Adrenal gland (tissue), 12 donors: ENCODE results near the gene SLC30A4. TPM values are rescaled to one million over a fixed set of nuclear protein-coding genes. Genes with fewer than 3 reads are reported as not detected.

Experiments
- DNase-seq, 7 donors: peaks; one replicate each; pipeline ENCODE4 v3.0.0-alpha.2; 2019 to 2020
- H3K27ac ChIP-seq, 5 donors: fragments of 200-600 bp; sonication (generic) in 4 of 5; 1 replicate in 3 of 5; 2 replicates in 2 of 5; pipeline versions ENCODE4 v1.5.1 to v1.8.0; 2016 to 2020; ENCODE audit warnings: mild to moderate bottlenecking in 1 of 5
- H3K27me3 ChIP-seq: fragments of 200-600 bp; 2 replicates; pipeline ENCODE4 v1.8.0; 2021
- H3K36me3 ChIP-seq, 2 donors: fragments of 200-600 bp; replicated peaks in 1 of 2; 1 replicate in 1 of 2; 2 replicates in 1 of 2; pipeline versions ENCODE4 v1.5.1 to v1.8.0; 2018 to 2022
- H3K4me1 ChIP-seq, 2 donors: fragments of 200-600 bp; replicated peaks in 1 of 2; 1 replicate in 1 of 2; 2 replicates in 1 of 2; pipeline versions ENCODE4 v1.5.1 to v1.8.0; 2018 to 2021
- H3K4me3 ChIP-seq, 4 donors: fragments of 200-600 bp; sonication (generic) in 3 of 4; one replicate each; pipeline ENCODE4 v1.5.1; 2016 to 2018
- H3K9me3 ChIP-seq, 3 donors: fragments of 200-600 bp; sonication (generic) in 1 of 3; replicated peaks in 1 of 3; 1 replicate in 2 of 3; 2 replicates in 1 of 3; pipeline versions ENCODE4 v1.5.1 to v1.8.0; 2016 to 2021
- CTCF ChIP-seq, 6 experiments: fragments of 450-650 bp in 4 of 6; fragments of 200-600 bp in 2 of 6; sonication (generic) in 1 of 6; IDR thresholded peaks; 1 replicate in 5 of 6; 2 replicates in 1 of 6; pipeline versions ENCODE4 v1.5.1 to v1.8.0; 2016 to 2021; ENCODE audit warnings: antibody characterized with exemption in 6 of 6, mild to moderate bottlenecking in 2 of 6, moderate library complexity in 1 of 6
- POLR2A ChIP-seq, 2 donors: fragments of 450-650 bp; IDR thresholded peaks; one replicate each; pipeline ENCODE4 v1.6.1; 2017; ENCODE audit warnings: antibody characterized with exemption in 2 of 2, mild to moderate bottlenecking in 2 of 2, moderate library complexity in 1 of 2
- WGBS, 4 donors: extraction: QIAGEN DNeasy Blood & Tissue Kit in 2 of 4; methylation state at CpG; one replicate each; pipeline versions ENCODE4 v1.1.5 to v1.1.7; 2013 to 2017; 5-methylcytosine and 5-hydroxymethylcytosine counted together
- intact Hi-C, 2 donors: fragments of 100-400 bp; cut with DNase I; formaldehyde crosslinking; loops; one replicate each; pipeline versions ENCODE4 v1.14.1 to v1.15.0; 2022 to 2023
- polyA plus RNA-seq, 3 donors: library from polyadenylated mRNA; stranded (reverse); fragments of 200-250 nt in 2 of 3; fragments of 350-450 nt in 1 of 3; fragmentation: Illumina TruSeq in 1 of 3; extraction: RNeasy Lipid Tissue Mini Kit (QIAGEN cat#74804) in 1 of 3; gene quantifications; one replicate each; pipeline ENCODE4 v1.2.3, GENCODE V29; 2013 to 2014
- total RNA-seq, 9 donors: library from RNA; depleted of rRNA in 4 of 9; stranded (reverse); fragments of >200 nt in 4 of 9; fragments of 120-200 nt in 1 of 9; fragmentation: NEBNext Ultra II Directional in 1 of 9; extraction: Animal tissue kit (Norgen Biotek cat#: 25700) in 1 of 9; gene quantifications; one replicate each; pipeline versions ENCODE4 v1.1.0 to v1.2.4, GENCODE V29; 2013 to 2023
- donor health status: healthy with polysubstance abuse.
- donor health status: Bipolar disorder and iron deficiency.
- donor health status: DM: yes; HTN: yes; CAD: no.
- donor health status: DM: no; HTN: no; CAD: no.
- donor health status: DM: no; HTN: no; CAD: no.
- donor health status: DM: yes; HTN: yes; CAD: no.

The SLC30A4 gene
- total and polyA plus RNA-seq, 12 donors = 1.5 to 10.6 (median 6.1) TPM

DNA sequence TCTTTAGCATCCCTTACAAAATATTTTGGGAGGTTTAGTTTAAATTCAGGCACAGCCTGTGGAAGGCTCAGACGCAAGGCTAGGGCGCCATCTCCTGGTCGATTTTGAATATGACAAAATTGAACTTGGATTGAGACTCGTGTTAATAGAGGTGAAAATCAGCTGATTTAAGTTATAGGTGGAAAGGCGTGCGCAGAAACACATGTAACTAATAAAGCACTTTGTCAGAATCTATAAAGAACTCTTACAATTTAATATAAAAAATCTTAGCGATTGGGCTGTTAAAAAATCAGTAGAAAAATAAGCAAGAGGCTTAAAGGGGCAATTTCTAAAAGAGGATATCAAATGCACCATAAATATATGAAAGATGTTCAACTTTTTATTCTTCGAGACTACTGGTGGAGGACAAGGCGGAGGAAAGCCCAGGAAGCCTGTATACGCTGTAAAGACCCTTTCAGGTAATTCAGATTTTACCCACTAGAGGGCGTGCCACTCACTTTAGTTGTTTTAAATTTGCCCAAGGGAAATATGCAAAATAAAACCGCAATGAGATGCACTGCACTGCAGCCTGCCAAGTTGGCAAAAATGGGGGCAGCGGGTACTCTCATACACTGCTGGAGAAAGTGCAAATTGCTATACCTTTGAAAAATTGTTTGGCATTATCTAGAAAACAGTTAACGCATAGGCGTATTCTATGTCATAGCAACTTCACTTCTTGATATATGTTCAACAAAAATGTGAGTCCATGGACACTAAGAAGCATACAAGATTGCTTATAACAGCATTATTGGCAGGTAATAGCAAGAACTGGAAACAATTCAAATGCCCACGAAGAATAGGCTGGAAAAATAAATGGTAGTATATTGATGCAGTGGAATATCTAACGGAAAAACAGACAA, 64.7 kb downstream of the SLC30A4 start:
- Histone ChIP-seq H3K4me3 (peak overlapping the region in 3 of 4 donors; percentile 5 to 43 (median 15)), H3K9me3 (no peaks in the 10 kb centered on the region), H3K4me1 (peaks cover 3 to 10% of the 10 kb centered on the region in 2 donors), H3K27me3 (no peaks in the 10 kb centered on the region), H3K27ac (peak overlapping the region; percentile 1 to 84 (median 49)), H3K36me3 (no peaks in the 10 kb centered on the region)
- peak; percentile 69 to 92 (median 86) for DNase-seq
- intact Hi-C loops = loop anchor here in 1 of 2 donors (2.0 kb wide), 2 partner anchors 27 to 155 kb away; no protein-coding TSS in a partner anchor
- TF ChIP-seq CTCF (IDR thresholded peaks at IDR 0.05) (peak; percentile 66 to 89 (median 80)), POLR2A (IDR thresholded peaks at IDR 0.05) (no peak)
- 0 to 1% (median 1%) methylated on average over 17 of the region's 17 CpGs for WGBS, 4 donors

GRCh38 chr15:45457220-45457619, 65.3 kb downstream of the SLC30A4 start:
- Histone ChIP-seq H3K27me3 (no peaks in the 10 kb centered on the region), H3K36me3 (no peaks in the 10 kb centered on the region), H3K4me3 (no peak overlapping the region), H3K27ac (peak overlapping the region in 3 of 5 donors; percentile 56 to 84 (median 71)), H3K9me3 (no peaks in the 10 kb centered on the region), H3K4me1 (peaks cover 3 to 10% of the 10 kb centered on the region in 2 donors)
- WGBS, 4 donors = 24 to 30% (median 28%) methylated on average over 5 of the region's 5 CpGs
- intact Hi-C loops = loop anchor here in 1 of 2 donors (2.0 kb wide), 1 partner anchor 26 kb away; no protein-coding TSS in a partner anchor
- TF ChIP-seq CTCF (IDR thresholded peaks at IDR 0.05) = no peak
- TF ChIP-seq POLR2A (IDR thresholded peaks at IDR 0.05) = no peak
- DNase-seq = no peak

DNA sequence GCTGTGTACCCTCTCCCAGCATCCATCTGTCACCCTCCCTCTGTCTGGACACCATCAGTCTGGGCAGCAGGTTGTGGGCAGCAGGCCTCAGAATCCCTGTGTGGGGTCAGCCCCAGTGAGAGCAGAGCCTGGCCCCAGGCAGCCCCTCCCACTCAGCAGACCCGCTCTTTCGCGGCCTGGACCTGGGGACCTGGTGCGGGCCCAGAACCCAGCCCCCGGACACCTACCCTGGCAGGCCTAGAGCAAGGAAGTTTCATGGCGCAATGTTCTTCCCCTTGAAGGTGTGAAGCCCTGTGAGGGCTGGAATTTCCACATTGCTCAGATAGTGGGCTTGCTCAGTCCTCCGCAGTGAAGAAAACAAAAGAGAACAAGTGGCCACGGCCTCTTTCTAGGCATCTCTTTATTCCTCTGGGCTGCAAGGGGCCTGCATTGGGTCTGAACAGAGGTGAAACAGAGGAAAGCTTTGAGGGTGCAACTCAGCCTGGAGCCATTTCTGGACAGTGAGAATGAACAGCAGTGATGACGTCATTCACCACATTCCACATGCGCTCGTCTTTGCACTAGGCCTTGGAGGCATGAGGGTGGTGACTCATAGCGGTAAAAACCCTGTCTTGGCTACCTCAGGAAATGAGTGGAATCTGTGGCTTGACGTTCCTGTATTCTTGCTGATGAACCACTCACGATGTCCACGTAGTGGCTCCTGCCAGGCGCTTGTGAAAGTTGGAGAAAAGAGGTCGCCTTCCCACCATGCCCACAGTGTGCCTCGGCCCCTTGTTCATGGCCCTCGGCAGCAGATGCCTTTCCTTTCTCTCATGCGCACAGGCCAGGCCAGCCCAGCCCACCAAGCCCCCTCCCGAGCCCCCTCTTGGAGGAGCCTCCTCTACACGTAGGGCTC, 66.1 kb downstream of the SLC30A4 start:
- H3K4me1 ChIP-seq = peaks cover 3 to 10% of the 10 kb centered on the region in 2 donors
- intact Hi-C loops = loop anchor here in 1 of 2 donors (2.0 kb wide), 1 partner anchor 26 kb away; no protein-coding TSS in a partner anchor
- H3K4me3 ChIP-seq = no peak overlapping the region
- peak overlapping the region in 4 of 5 donors; percentile 54 to 84 (median 64) for H3K27ac ChIP-seq
- WGBS, 4 donors = 36 to 48% (median 47%) methylated on average over 16 to 22 of the region's 22 CpGs
- H3K27me3 ChIP-seq = no peaks in the 10 kb centered on the region
- no peaks in the 10 kb centered on the region for H3K36me3 ChIP-seq
- DNase-seq = peak; percentile 80 to 94 (median 91)
- no peak for TF ChIP-seq CTCF (IDR thresholded peaks at IDR 0.05)
- TF ChIP-seq POLR2A (IDR thresholded peaks at IDR 0.05) = peak in 1 of 2 donors; percentile 20
- H3K9me3 ChIP-seq = no peaks in the 10 kb centered on the region
